B cell (primary cell): Measurements from ENCODE around the gene ESRRB. TPM values are rescaled to one million over a fixed set of nuclear protein-coding genes. Genes with fewer than 3 reads are reported as not detected.

Experiments
- ATAC-seq: fragments of 200-7000 bp; cut with Tn5 transposase; one replicate; pipeline ENCODE4 v1.10.0; 2021; ENCODE audit warnings: low read depth, mild to moderate bottlenecking, moderate number of reproducible peaks, moderate library complexity
- CTCF ChIA-PET: fragments of 350-600 bp; sonication (Branson Sonifier 250); formaldehyde crosslinking; loops from one replicate; lab custom pipeline; 2021; ENCODE audit warnings: antibody characterized with exemption, inconsistent platforms; lab: Charles Lee
- POLR2A ChIA-PET: fragments of 350-600 bp; sonication (Branson Sonifier 250); formaldehyde crosslinking; loops from one replicate; lab custom pipeline; 2021; ENCODE audit warnings: antibody characterized with exemption; lab: Charles Lee
- DNase-seq: peaks from one replicate; pipeline ENCODE4 v3.0.0; 2013
- H2AFZ ChIP-seq: 2 replicates; pipeline ENCODE4 v1.6.1; 2012; ENCODE audit warnings: mild to moderate bottlenecking, low read depth, low read length; ENCODE audit not compliant: insufficient read depth, poor library complexity, severe bottlenecking
- H3K27ac ChIP-seq, 2 donors: 1 replicate in 1 of 2; 2 replicates in 1 of 2; pipeline ENCODE4 v1.5.1; 2012 to 2013; ENCODE audit warnings: low read length in 2 of 2, mild to moderate bottlenecking in 2 of 2, moderate library complexity in 1 of 2
- H3K27me3 ChIP-seq, 4 experiments: fragments of 200-600 bp in 1 of 4; sonication (generic) in 1 of 4; replicated peaks in 1 of 4; 1 replicate in 2 of 4; 2 replicates in 2 of 4; pipeline versions ENCODE4 v1.6.1 to v1.7.0; 2013 to 2016; ENCODE audit warnings: low read length in 3 of 4, mild to moderate bottlenecking in 2 of 4, mixed read lengths in 1 of 4, moderate library complexity in 1 of 4; ENCODE audit not compliant: insufficient read depth in 4 of 4, control insufficient read depth in 3 of 4; ENCODE audit errors: control extremely low read depth in 1 of 4
- H3K36me3 ChIP-seq, 2 experiments: replicated peaks in 1 of 2; 1 replicate in 1 of 2; 2 replicates in 1 of 2; pipeline versions ENCODE4 v1.6.1 to v1.7.1; 2013; ENCODE audit warnings: low read length in 1 of 2; ENCODE audit not compliant: insufficient read depth in 2 of 2, control insufficient read depth in 1 of 2; ENCODE audit errors: control extremely low read depth in 1 of 2, extremely low read depth in 1 of 2
- H3K4me1 ChIP-seq, 2 donors: fragments of 200-600 bp in 1 of 2; sonication (generic) in 1 of 2; 1 replicate in 1 of 2; 2 replicates in 1 of 2; pipeline versions ENCODE4 v1.5.1 to v1.6.1; 2013 to 2017; ENCODE audit warnings: low read length in 2 of 2; ENCODE audit not compliant: control insufficient read depth in 2 of 2, insufficient read depth in 2 of 2
- H3K4me2 ChIP-seq: replicated peaks from 2 replicates; pipeline ENCODE3; 2012; ENCODE audit warnings: mild to moderate bottlenecking, low read depth, low read length; ENCODE audit not compliant: poor library complexity, severe bottlenecking
- H3K4me3 ChIP-seq, 5 experiments: fragments of 200-600 bp in 1 of 5; sonication (generic) in 1 of 5; 1 replicate in 3 of 5; 2 replicates in 2 of 5; pipeline versions ENCODE4 v1.5.1 to v1.7.0; 2011 to 2016; ENCODE audit warnings: low read length in 4 of 5, mild to moderate bottlenecking in 4 of 5, low read depth in 2 of 5, control low read depth in 1 of 5, moderate library complexity in 1 of 5; ENCODE audit not compliant: insufficient read depth in 1 of 5; ENCODE audit errors: control extremely low read depth in 1 of 5, extremely low read depth in 1 of 5
- H3K79me2 ChIP-seq: fragments of 200-600 bp; sonication (generic); one replicate; pipeline ENCODE4 v1.6.0; 2016; ENCODE audit warnings: low read length; ENCODE audit not compliant: control insufficient read depth, insufficient read depth
- H3K9ac ChIP-seq: fragments of 200-600 bp; sonication (generic); 2 replicates; pipeline ENCODE4 v1.6.1; 2017; ENCODE audit warnings: mild to moderate bottlenecking, low read length, moderate library complexity
- H3K9me3 ChIP-seq, 3 donors: one replicate each; pipeline versions ENCODE4 v1.6.1 to v1.7.1; 2013; ENCODE audit warnings: low read length in 2 of 3; ENCODE audit not compliant: control insufficient read depth in 2 of 3, insufficient read depth in 1 of 3; ENCODE audit errors: control extremely low read depth in 1 of 3
- H4K20me1 ChIP-seq: 2 replicates; pipeline ENCODE4 v1.6.0; 2012; ENCODE audit warnings: mild to moderate bottlenecking, low read length; ENCODE audit not compliant: insufficient read depth, control insufficient read depth, poor library complexity, severe bottlenecking
- H3K27ac Mint-ChIP-seq: one replicate; pipeline ENCODE4 v1.8.0; 2021; ENCODE audit warnings: mixed read lengths
- H3K27me3 Mint-ChIP-seq: one replicate; pipeline ENCODE4 v1.8.0; 2021; ENCODE audit warnings: mixed read lengths
- H3K4me1 Mint-ChIP-seq: one replicate; pipeline ENCODE4 v1.8.0; 2021; ENCODE audit warnings: mixed read lengths
- H3K4me3 Mint-ChIP-seq: one replicate; pipeline ENCODE4 v1.8.0; 2021; ENCODE audit warnings: mixed read lengths
- H3K9me3 Mint-ChIP-seq: one replicate; pipeline ENCODE4 v1.8.0; 2022; ENCODE audit warnings: mixed read lengths; ENCODE audit not compliant: insufficient read depth
- EZH2 ChIP-seq: IDR thresholded peaks from 2 replicates; pipeline ENCODE4 v1.6.1; 2012; ENCODE audit warnings: borderline replicate concordance, low read depth, mild to moderate bottlenecking, moderate library complexity, low read length; ENCODE audit not compliant: insufficient read depth, poor library complexity, severe bottlenecking
- WGBS: methylation state at CpG from one replicate; pipeline ENCODE4 v1.1.5; 2013; ENCODE audit warnings: missing lambda C conversion rate; ENCODE audit not compliant: insufficient coverage; 5-methylcytosine and 5-hydroxymethylcytosine counted together
- intact Hi-C: fragments of 100-400 bp; cut with micrococcal nuclease; formaldehyde crosslinking; loops from one replicate; pipeline ENCODE4 v1.10.0; 2022
- polyA plus RNA-seq: library from polyadenylated mRNA; depleted of rRNA; stranded (reverse); fragments of >200 nt; gene quantifications from 2 replicates; pipeline ENCODE4 v1.2.3, GENCODE V29; 2012
- total RNA-seq, 2 donors: library from RNA; stranded (reverse); fragments of 120-200 nt in 1 of 2; gene quantifications; 1 replicate in 1 of 2; 2 replicates in 1 of 2; pipeline versions ENCODE4 v1.2.3 to v1.2.4, GENCODE V29; 2013 to 2022
- TF ChIP-seq, protein P1 (sequence below): fragments of 200-600 bp; IDR thresholded peaks from one replicate; pipeline ENCODE4 v1.8.0; 2022; ENCODE audit warnings: antibody characterized with exemption, mild to moderate bottlenecking

ESRRB gene
- total and polyA plus RNA-seq, 2 donors (not counting 1 experiment from before 2014, with no cell fraction given): 0.13 TPM; not detected in 1

GRCh38 chr14:76354310-76354709 lies 21.6 kb upstream of the ESRRB start:
- DNase-seq (no peak), ATAC-seq (no peak)
- Histone ChIP-seq H3K27me3 (peaks cover 0 to 22% (median 4%) of the 10 kb centered on the region in 4 experiments), H3K4me2 (no peak overlapping the region), H3K4me3 (no peak overlapping the region), H2AFZ (no peak overlapping the region), H3K4me1 (peaks cover 3 to 6% of the 10 kb centered on the region in 2 donors), H3K27ac (no peak overlapping the region), H3K9ac (no peak overlapping the region), H3K9me3 (no peaks in the 10 kb centered on the region), H4K20me1 (no peaks in the 10 kb centered on the region), H3K36me3 (no peaks in the 10 kb centered on the region), H3K79me2 (no peaks in the 10 kb centered on the region)
- Mint-ChIP-seq H3K4me1 (peaks cover 4% of the 10 kb centered on the region), H3K9me3 (no peaks in the 10 kb centered on the region), H3K27ac (no peak overlapping the region), H3K27me3 (peaks cover 53% of the 10 kb centered on the region), H3K4me3 (no peak overlapping the region)
- POLR2A ChIA-PET: no interaction called here
- WGBS: 100% methylated on average over 1 of the region's 4 CpGs
- intact Hi-C loops: no loop called here
- CTCF ChIA-PET: interaction anchor here (0.7 to 7.6 kb wide), 6 partner anchors 151 to 645 kb away, joined by 3 to 121 read pairs (median 17); no protein-coding TSS in a partner anchor
- TF ChIP-seq EZH2: no peak
- TF ChIP-seq, protein P1, sequence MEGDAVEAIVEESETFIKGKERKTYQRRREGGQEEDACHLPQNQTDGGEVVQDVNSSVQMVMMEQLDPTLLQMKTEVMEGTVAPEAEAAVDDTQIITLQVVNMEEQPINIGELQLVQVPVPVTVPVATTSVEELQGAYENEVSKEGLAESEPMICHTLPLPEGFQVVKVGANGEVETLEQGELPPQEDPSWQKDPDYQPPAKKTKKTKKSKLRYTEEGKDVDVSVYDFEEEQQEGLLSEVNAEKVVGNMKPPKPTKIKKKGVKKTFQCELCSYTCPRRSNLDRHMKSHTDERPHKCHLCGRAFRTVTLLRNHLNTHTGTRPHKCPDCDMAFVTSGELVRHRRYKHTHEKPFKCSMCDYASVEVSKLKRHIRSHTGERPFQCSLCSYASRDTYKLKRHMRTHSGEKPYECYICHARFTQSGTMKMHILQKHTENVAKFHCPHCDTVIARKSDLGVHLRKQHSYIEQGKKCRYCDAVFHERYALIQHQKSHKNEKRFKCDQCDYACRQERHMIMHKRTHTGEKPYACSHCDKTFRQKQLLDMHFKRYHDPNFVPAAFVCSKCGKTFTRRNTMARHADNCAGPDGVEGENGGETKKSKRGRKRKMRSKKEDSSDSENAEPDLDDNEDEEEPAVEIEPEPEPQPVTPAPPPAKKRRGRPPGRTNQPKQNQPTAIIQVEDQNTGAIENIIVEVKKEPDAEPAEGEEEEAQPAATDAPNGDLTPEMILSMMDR: no peak

DNA sequence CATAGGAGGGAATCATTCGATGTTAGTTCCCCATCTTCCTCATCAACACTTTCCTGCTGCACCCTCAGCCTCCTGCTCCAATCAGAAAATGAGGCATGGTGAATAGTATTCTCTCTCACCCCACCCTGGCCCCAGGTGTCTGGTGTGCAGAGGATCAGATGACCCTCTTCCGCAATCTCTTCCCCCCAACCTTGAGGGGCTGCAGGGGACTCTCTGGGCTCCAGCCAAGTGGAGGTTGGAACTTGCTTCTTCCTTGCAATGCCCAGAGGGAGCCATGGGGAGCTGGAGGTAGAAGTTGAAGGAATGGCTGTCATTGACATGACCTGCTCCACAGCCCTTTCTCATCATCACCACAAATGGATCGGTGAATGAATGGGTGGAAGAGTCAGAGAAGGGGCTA lies 20.2 kb upstream of the ESRRB start:
- no peak overlapping the region for H3K4me3 ChIP-seq
- intact Hi-C loops: no loop called here
- Mint-ChIP-seq H3K27me3 (peaks cover 59% of the 10 kb centered on the region), H3K9me3 (no peaks in the 10 kb centered on the region), H3K4me3 (no peak overlapping the region), H3K4me1 (peaks cover 4% of the 10 kb centered on the region), H3K27ac (no peak overlapping the region)
- H3K9me3 ChIP-seq: no peaks in the 10 kb centered on the region
- WGBS: no CpG with 5 or more reads among the region's 3 CpGs
- ATAC-seq (no peak), DNase-seq (no peak)
- no peak overlapping the region for H2AFZ ChIP-seq
- H3K36me3 ChIP-seq: no peaks in the 10 kb centered on the region
- no peak for TF ChIP-seq EZH2
- TF ChIP-seq, protein P1: no peak
- H3K4me1 ChIP-seq: peaks cover 3 to 6% of the 10 kb centered on the region in 2 donors
- ChIA-PET POLR2A (no interaction called here), CTCF (no interaction called here)
- no peak overlapping the region for H3K4me2 ChIP-seq
- H3K27ac ChIP-seq: no peak overlapping the region
- no peaks in the 10 kb centered on the region for H4K20me1 ChIP-seq
- H3K27me3 ChIP-seq: peaks cover 0 to 21% (median 4%) of the 10 kb centered on the region in 4 experiments
- no peak overlapping the region for H3K9ac ChIP-seq
- H3K79me2 ChIP-seq: no peaks in the 10 kb centered on the region
